Peyer's patch (tissue), 4 donors: ENCODE measurements around the gene FOXI1.

Experiments
- POLR2A ChIP-seq, 2 donors: fragments of 450-650 bp; IDR thresholded peaks; one replicate each; pipeline ENCODE4 v1.5.1; 2017; ENCODE audit warnings: antibody characterized with exemption in 2 of 2, mild to moderate bottlenecking in 2 of 2, moderate library complexity in 2 of 2
- TF ChIP-seq, protein P1 (sequence below), 6 experiments: fragments of 450-650 bp in 4 of 6; fragments of 200-600 bp in 2 of 6; sonication (generic) in 1 of 6; IDR thresholded peaks; one replicate each; pipeline ENCODE4 v1.5.1; 2017 to 2019; ENCODE audit warnings: antibody characterized with exemption in 6 of 6, mild to moderate bottlenecking in 3 of 6, moderate library complexity in 1 of 6

DNA sequence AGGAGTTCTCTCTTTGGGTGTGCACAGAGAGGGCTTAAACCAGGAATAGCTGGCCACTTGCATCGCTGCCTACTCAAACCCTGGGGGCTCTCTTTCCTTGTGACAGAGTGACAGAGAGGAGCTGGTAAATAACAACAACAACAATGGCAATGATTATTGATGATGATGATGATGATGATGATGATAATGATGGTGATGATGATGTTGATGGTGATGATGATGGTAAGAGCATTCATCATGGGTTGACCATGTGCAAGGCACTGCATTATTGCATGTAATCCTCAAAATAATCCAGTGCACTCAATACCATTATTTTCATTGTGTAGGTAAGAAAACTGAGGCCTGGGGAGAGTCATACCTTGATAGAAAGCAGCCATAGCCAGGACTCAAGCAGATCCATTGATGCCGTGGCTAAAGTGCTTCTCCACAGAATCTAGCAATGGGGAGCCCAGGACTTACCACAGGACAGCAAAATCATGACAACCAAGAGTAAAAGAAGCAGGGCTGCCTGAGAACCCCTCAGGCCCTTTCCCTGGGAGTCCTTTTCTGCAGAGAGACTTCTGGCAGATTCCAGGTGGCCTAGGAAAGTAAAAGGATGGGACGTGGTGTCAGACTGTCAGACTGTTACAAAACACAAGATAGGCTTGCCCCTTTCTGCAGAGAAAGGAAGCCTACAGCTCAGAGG is 4.8 kb downstream of the FOXI1 start:
- TF ChIP-seq, protein P1, sequence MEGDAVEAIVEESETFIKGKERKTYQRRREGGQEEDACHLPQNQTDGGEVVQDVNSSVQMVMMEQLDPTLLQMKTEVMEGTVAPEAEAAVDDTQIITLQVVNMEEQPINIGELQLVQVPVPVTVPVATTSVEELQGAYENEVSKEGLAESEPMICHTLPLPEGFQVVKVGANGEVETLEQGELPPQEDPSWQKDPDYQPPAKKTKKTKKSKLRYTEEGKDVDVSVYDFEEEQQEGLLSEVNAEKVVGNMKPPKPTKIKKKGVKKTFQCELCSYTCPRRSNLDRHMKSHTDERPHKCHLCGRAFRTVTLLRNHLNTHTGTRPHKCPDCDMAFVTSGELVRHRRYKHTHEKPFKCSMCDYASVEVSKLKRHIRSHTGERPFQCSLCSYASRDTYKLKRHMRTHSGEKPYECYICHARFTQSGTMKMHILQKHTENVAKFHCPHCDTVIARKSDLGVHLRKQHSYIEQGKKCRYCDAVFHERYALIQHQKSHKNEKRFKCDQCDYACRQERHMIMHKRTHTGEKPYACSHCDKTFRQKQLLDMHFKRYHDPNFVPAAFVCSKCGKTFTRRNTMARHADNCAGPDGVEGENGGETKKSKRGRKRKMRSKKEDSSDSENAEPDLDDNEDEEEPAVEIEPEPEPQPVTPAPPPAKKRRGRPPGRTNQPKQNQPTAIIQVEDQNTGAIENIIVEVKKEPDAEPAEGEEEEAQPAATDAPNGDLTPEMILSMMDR (IDR thresholded peaks at IDR 0.05): no peak
- no peak for TF ChIP-seq POLR2A (IDR thresholded peaks at IDR 0.05)
